ENCODE results near the gene ROCK2. TPM values are rescaled to one million over a fixed set of nuclear protein-coding genes. Genes with fewer than 3 reads are reported as not detected.
A peak's percentile ranks its signal among the peaks of the same experiment; 100 is the strongest.

Gene ROCK2
- total and polyA plus RNA-seq, 2 of the 13 experiments (the other 11 are each of a cell fraction or from before 2014, with no cell fraction given): 38.1 to 119 TPM

GRCh38 chr2:11155381-11156035 is 188.9 kb downstream of the ROCK2 start, which contains the start of gene SLC66A3 (continued):
- TF ChIP-seq HINFP (CRISPR knock-in tag; IDR thresholded peaks at IDR 0.05; ENCODE audit: low read depth): 0 out of 2 replicates have a peak, but pooled peaks have one; percentile 20
- TF ChIP-seq ZNF138 (CRISPR knock-in tag; IDR thresholded peaks at IDR 0.05; ENCODE audit: low read depth): peak; percentile 79; the same call in 1 of the 2 replicates
- TF ChIP-seq SOX5 (CRISPR knock-in tag; IDR thresholded peaks at IDR 0.05; ENCODE audit: borderline replicate concordance): no peak
- no peak for TF ChIP-seq HNF4G (IDR thresholded peaks at IDR 0.05; ENCODE audit: borderline replicate concordance, low read depth, low read length)
- 0 out of 2 replicates have a peak, but pooled peaks have one; percentile 29 for TF ChIP-seq HNF4G (CRISPR knock-in tag; IDR thresholded peaks at IDR 0.05; ENCODE audit: borderline replicate concordance, low read depth)
- TF ChIP-seq PHF5A (CRISPR knock-in tag; IDR thresholded peaks at IDR 0.05; ENCODE audit: low read depth, unreplicated experiment): no peak
- TF ChIP-seq ZNF704 (CRISPR knock-in tag; IDR thresholded peaks at IDR 0.05; ENCODE audit: borderline replicate concordance): 0 out of 2 replicates have a peak, but pooled peaks have one; percentile 22
- no peak for TF ChIP-seq CSRNP1 (CRISPR knock-in tag; IDR thresholded peaks at IDR 0.05)
- TF ChIP-seq TSC22D2 (CRISPR knock-in tag; IDR thresholded peaks at IDR 0.05; ENCODE audit: borderline replicate concordance): no peak
- 0 out of 2 replicates have a peak, but pooled peaks have one; percentile 23 for TF ChIP-seq HOXD1 (CRISPR knock-in tag; IDR thresholded peaks at IDR 0.05)
- no peak for TF ChIP-seq RARG (CRISPR knock-in tag; IDR thresholded peaks at IDR 0.05; ENCODE audit: low read depth)
- no peak for TF ChIP-seq PRDM10 (CRISPR knock-in tag; IDR thresholded peaks at IDR 0.05; ENCODE audit: low read depth)
- peak; percentile 40; the same call in 1 of the 2 replicates for TF ChIP-seq ETV5 (CRISPR knock-in tag; IDR thresholded peaks at IDR 0.05; ENCODE audit: borderline replicate concordance)
- TF ChIP-seq ELK4 (CRISPR knock-in tag; IDR thresholded peaks at IDR 0.05; ENCODE audit: borderline replicate concordance): no peak; the same call in 1 of the 2 replicates
- TF ChIP-seq ZNF816 (CRISPR knock-in tag; IDR thresholded peaks at IDR 0.05; ENCODE audit: borderline replicate concordance): peak; percentile 94; the same call in 1 of the 2 replicates
- peak; percentile 68 for TF ChIP-seq ZNF883 (CRISPR knock-in tag; IDR thresholded peaks at IDR 0.05; ENCODE audit: not compliant biosample characterization)
- TF ChIP-seq ZSCAN31 (CRISPR knock-in tag; IDR thresholded peaks at IDR 0.05; ENCODE audit: low read depth): peak; percentile 93
- no peak for TF ChIP-seq AHR (CRISPR knock-in tag; IDR thresholded peaks at IDR 0.05)
- TF ChIP-seq ZNF570 (CRISPR knock-in tag; IDR thresholded peaks at IDR 0.05; ENCODE audit: borderline replicate concordance): no peak

All from HepG2 (cell line).